Bronchial epithelial cell (primary cell): ENCODE results near the gene PPIF. TPM values are rescaled to one million over a fixed set of nuclear protein-coding genes. Genes with fewer than 3 reads are reported as not detected.

Experiments used
- DNase-seq: peaks from one replicate; pipeline ENCODE4 v3.0.0-alpha.2; 2010; ENCODE audit warnings: low read depth
- FAIRE-seq: peaks from 2 replicates; lab custom pipeline; 2011; peaks lifted over from hg19 to GRCh38; lab: Jason Lieb, UNC
- H3K27me3 ChIP-seq: 2 replicates; pipeline ENCODE4 v1.5.1; 2011; ENCODE audit warnings: low read length; ENCODE audit not compliant: control insufficient read depth, insufficient read depth
- H3K36me3 ChIP-seq: 2 replicates; pipeline ENCODE4 v1.5.1; 2011; ENCODE audit warnings: low read length; ENCODE audit not compliant: control insufficient read depth, insufficient read depth
- H3K4me3 ChIP-seq: 2 replicates; pipeline ENCODE4 v1.5.1; 2011; ENCODE audit warnings: mild to moderate bottlenecking, low read depth, low read length, control low read depth
- total RNA-seq: library from RNA; depleted of rRNA; stranded (reverse); fragments of >200 nt; gene quantifications from 2 replicates; pipeline ENCODE4 v1.2.1, GENCODE V29; 2014
- TF ChIP-seq, protein P1 (sequence below): IDR thresholded peaks from 2 replicates; pipeline ENCODE4 v1.5.1; 2011; ENCODE audit warnings: mild to moderate bottlenecking, moderate library complexity, low read length, control low read depth, inconsistent platforms; ENCODE audit not compliant: insufficient read depth, severe bottlenecking

PPIF gene
- total RNA-seq, 1 donor from 2014 or later, result 27.1 TPM

DNA sequence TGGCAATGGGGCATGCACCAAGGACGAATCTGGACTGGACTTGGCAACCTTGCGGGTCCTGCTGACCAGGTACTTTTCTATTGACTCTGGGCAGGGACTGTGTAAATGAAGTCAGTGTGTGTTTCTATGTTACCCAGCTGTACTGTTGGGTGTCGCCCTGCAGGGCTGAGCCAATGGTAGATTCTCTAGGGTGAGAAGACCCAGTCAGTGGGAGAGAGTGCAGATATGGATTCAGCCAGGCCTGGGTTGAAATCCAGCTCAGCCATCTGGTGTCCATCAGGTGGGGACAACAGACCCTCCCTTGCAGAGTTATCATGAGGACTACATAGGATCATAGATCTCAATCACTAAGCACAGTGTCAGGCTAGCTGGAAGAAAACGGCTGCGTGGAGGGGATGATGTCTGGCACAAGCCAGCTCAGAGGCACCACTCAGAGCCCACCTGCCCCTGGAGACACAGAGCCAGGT, 4.9 kb upstream of the PPIF start:
- Histone ChIP-seq H3K4me3 (no peak overlapping the region), H3K36me3 (no peaks in the 10 kb centered on the region), H3K27me3 (no peaks in the 10 kb centered on the region)
- TF ChIP-seq, protein P1, sequence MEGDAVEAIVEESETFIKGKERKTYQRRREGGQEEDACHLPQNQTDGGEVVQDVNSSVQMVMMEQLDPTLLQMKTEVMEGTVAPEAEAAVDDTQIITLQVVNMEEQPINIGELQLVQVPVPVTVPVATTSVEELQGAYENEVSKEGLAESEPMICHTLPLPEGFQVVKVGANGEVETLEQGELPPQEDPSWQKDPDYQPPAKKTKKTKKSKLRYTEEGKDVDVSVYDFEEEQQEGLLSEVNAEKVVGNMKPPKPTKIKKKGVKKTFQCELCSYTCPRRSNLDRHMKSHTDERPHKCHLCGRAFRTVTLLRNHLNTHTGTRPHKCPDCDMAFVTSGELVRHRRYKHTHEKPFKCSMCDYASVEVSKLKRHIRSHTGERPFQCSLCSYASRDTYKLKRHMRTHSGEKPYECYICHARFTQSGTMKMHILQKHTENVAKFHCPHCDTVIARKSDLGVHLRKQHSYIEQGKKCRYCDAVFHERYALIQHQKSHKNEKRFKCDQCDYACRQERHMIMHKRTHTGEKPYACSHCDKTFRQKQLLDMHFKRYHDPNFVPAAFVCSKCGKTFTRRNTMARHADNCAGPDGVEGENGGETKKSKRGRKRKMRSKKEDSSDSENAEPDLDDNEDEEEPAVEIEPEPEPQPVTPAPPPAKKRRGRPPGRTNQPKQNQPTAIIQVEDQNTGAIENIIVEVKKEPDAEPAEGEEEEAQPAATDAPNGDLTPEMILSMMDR, result no peak
- DNase-seq (no peak), FAIRE-seq (no peak)

DNA sequence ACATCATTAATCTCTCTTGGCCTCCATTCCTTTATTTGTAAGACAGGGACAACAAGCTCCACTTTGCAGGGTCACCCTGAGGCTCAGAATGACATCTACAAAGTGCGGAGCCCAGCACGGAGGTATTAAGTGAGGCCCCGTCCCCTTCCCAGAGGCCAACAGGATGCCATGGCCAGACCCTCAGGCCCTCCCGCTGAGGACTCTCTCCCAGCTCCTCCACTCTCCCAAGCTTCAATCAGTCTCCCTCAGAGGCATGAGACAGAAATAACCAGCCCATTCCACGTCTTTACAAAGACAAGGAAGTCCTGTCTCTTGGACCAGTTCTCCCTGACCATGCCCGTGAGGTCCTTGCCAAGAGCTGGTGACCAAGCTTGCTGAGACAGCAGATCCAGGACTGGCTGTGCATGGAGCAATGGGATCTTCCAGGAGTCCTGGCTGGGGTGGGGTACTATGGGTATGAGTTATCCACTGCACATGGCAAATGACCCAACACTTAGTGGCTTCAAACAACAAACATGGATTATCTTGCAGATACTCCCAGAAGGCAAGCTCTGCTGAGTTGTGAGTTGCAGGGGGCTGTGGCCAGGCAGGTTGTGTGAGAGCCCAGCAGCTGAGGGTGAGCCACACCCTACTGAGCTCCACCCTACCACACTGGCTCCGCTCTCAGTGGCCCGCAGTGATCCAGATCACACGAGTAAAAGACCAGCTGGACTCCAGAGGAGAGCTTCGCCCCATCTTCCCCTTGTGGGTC, 4.3 kb upstream of the PPIF start:
- TF ChIP-seq, protein P1, result no peak
- no peak for FAIRE-seq
- no peak overlapping the region for H3K4me3 ChIP-seq
- no peaks in the 10 kb centered on the region for H3K27me3 ChIP-seq
- no peak for DNase-seq
- H3K36me3 ChIP-seq, result no peaks in the 10 kb centered on the region

- Histone ChIP-seq H3K27me3 (no peaks in the 10 kb centered on the region), H3K36me3 (peaks cover 5% of the 10 kb centered on the region), H3K4me3 (no peak overlapping the region)
- no peak for DNase-seq
- TF ChIP-seq, protein P1, result no peak
- FAIRE-seq, result no peak
These were observed 2.6 kb upstream of the PPIF start for GRCh38 chr10:79344502-79345195.

GRCh38 chr10:79345241-79346011, 1.8 kb upstream of the PPIF start:
- H3K36me3 ChIP-seq, result peaks cover 11% of the 10 kb centered on the region
- no peaks in the 10 kb centered on the region for H3K27me3 ChIP-seq
- DNase-seq (no peak), FAIRE-seq (no peak)
- H3K4me3 ChIP-seq, result no peak overlapping the region
- TF ChIP-seq, protein P1, result no peak

- H3K4me3 ChIP-seq, result no peak overlapping the region
- TF ChIP-seq, protein P1, result no peak
- H3K36me3 ChIP-seq, result peaks cover 16% of the 10 kb centered on the region
- DNase-seq (no peak), FAIRE-seq (no peak)
- no peaks in the 10 kb centered on the region for H3K27me3 ChIP-seq
These were observed 1.3 kb upstream of the PPIF start for GRCh38 chr10:79346012-79346340.
